Mesenteric fat pad (tissue), 1 donor: ENCODE results near the gene SHISA7. TPM values are rescaled to one million over a fixed set of nuclear protein-coding genes. Genes with fewer than 3 reads are reported as not detected.

Experiments
- DNase-seq: peaks from one replicate; pipeline ENCODE4 v3.0.0-alpha.2; 2020; ENCODE audit warnings: low spot score
- total RNA-seq: library from RNA; stranded (reverse); fragmentation: NEBNext Ultra II Directional; extraction: Animal tissue kit (Norgen Biotek cat#: 25700); gene quantifications from one replicate; pipeline ENCODE4 v1.2.1, GENCODE V29; 2021
- donor health status: DM: yes; HTN: yes; CAD: no.

Gene SHISA7
- total RNA-seq, 1 donor from 2014 or later: not detected

DNA sequence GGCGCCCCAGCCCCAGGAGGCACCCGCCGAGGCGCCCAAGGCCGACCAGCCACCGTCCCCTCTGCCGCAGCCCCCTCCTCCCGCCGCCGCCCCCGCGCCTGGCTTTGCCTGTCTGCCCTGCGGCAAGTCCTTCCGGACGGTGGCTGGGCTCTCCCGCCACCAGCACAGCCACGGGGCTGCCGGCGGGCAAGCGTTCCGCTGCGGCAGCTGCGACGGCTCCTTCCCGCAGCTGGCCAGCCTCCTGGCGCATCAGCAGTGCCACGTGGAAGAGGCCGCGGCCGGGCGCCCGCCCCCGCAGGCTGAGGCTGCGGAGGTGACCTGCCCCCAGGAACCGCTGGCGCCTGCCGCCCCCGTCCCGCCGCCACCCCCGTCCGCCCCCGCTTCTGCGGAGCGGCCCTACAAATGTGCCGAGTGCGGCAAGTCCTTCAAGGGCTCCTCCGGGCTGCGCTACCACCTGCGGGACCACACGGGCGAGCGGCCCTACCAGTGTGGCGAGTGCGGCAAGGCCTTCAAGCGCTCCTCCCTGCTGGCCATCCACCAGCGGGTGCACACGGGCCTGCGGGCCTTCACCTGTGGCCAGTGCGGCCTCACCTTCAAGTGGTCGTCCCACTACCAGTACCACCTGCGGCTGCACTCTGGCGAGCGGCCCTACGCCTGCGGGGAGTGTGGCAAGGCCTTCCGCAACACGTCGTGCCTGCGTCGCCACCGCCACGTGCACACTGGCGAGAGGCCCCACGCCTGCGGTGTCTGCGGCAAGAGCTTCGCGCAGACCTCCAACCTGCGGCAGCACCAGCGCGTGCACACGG, 39.3 kb upstream of the SHISA7 start:
- DNase-seq: no peak

DNA sequence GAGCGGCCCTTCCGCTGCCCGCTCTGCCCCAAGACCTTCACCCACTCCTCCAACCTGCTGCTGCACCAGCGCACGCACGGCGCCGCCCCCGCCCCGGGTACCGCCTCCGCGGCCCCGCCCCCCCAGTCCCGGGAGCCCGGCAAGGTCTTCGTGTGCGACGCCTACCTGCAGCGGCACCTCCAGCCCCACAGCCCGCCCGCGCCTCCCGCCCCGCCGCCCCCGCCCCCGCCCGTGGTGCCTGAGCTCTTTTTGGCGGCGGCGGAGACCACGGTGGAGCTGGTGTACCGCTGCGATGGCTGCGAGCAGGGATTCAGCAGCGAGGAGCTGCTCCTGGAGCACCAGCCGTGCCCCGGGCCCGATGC, 38.7 kb upstream of the SHISA7 start:
- no peak for DNase-seq

DNA sequence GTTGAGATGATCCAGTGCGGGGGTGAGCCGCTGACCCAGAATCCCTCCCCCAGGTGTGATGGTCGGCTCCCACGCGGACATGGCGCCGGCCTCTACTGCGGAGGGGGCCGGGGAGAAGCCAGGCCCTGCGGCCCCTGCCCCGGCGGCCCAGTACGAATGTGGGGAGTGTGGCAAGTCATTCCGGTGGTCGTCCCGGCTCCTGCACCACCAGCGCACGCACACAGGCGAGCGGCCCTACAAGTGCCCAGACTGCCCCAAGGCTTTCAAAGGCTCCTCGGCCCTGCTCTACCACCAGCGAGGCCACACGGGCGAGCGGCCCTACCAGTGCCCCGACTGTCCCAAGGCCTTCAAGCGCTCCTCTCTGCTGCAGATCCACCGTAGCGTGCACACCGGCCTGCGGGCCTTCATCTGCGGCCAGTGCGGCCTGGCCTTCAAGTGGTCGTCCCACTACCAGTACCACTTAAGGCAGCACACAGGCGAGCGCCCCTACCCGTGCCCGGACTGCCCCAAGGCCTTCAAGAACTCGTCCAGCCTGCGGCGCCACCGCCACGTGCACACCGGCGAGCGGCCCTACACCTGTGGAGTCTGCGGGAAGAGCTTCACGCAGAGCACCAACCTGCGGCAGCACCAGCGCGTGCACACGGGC, 38.2 kb upstream of the SHISA7 start:
- no peak for DNase-seq

DNA sequence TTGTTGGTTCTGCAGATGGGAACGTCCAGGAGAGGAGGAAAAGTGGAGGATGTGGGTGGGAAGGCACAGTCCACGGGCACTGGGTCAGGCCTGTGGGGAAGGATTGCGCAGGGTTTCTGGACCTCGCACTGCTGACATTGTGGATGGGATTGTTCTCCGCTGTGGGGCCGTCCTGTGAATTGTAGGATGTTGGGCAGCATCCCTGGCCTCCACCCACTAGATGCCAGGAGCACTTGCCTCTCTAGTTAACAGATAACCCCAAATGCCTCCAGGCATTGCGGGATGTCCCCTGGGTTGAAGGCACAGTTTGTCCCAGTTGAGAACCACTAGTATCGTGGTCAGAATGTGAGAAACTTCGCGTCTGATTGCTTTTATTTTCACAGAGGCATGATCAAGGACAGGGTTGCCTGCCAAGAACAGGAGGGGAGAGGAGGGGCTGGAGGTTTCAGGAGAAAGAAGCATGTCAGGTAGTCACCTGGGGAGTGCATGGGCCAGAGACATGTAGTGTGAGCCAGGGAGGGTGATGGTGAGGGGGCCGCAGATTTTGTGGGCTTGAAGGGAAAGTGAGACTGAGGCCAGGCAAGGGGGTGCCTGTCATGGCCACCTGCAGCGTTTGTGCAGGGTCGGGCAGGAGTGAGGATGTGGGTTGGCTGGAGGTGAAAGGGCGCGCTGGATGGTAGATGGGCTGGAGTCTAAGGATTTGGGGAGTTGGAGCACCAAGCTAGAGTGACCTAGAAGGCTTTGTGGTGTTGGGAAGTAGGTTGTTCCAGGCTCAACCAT, 36.5 kb upstream of the SHISA7 start:
- DNase-seq: no peak

DNA sequence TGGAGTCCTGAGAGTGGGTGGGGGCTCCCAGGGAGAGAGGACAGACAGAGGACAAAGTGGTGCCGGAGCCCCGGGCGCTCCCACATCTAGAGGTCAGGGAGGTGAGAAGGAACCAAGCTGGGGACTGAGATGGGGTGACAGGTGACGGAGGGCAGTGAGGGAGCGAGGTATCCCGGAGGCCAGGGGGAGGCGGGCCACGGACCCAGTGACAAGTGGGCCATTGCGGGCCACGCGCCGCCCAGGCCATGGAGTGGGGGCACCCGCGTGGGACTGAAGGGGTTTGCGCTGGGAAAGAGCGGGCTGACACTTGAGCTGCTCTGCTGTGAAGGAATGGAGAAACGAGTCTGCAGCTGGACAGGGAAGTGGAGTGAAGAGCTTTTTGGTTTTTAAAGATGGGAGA, 35.9 kb upstream of the SHISA7 start:
- no peak for DNase-seq

DNA sequence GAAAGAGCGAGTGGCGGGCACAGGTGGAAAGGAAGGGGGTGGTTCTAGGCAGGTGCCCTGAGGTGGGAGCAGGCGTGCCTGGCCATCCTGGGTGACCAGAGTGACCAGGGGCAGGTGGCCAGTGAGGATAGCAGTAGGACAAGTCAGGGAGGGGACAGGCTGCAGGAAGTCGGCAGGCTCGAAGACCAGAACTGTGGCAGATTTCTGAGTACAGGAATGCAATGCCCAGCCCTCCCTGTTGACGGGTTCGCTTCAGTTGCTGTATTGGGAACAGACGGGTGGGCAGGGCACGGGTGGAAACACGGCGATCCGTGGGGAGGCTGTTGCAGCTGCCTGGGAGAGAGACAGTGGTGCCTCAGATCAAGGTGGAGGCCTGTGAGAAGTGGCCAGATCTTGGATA, 35.3 kb upstream of the SHISA7 start:
- no peak for DNase-seq

DNA sequence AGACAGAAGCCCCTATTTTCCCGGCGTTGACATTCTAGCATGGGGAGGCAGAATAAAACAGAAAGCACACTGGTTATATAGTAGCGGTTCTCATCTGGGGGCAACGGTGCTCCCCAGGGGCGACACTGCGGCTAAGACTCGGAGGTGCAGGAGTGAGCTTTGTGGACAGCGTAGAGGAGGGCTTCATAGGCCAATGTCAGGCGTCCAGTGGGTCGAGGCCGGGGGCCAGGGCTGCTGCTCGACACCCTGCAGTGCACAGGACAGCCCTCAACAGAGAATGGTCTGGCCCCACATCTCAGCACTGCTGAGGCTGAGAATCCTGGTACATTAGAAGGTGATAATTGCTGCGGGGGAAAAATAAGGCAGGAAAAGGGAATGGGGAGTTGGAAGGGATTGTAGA, 34.8 kb upstream of the SHISA7 start:
- DNase-seq: no peak

DNA sequence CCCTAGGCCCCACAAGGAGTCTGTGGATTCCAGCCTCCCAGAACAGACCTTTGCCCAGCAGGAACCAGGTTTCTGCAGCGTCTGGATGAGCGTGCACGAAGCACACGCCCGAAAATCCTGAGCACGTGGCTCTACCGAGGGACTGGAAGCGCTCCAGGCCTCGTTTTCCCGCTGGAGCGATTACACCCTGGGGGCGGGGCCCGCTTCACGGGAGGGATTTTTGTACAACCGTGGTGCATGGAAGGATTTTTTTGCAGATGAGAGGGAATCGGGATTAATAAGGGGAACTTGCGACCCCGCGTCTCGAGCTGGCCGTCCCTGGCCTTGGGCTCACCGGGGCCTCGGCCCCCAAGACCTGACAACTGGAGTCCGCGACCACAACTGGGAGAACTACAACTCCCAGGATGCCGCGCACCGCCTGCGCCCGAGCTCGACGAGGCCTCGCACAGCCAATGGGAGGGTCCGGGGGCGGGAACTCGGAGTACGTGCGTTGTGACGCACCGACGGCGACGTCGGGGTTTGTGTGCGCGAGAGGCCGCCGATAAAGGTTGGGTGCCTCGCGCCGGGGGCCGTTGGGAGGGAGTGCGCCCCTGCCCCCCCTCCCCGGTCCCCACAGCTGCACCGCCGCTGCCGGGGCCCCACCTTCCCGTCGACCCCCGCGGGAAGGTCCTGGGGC, 33.1 kb upstream of the SHISA7 start, which contains the start of gene ZNF628:
TSS of gene ZNF628 (plus strand) at position 518 of the 676 bp plus-strand sequence. CDS start 3,294 bp downstream, outside the sequence.
- peak; percentile 99 for DNase-seq

DNA sequence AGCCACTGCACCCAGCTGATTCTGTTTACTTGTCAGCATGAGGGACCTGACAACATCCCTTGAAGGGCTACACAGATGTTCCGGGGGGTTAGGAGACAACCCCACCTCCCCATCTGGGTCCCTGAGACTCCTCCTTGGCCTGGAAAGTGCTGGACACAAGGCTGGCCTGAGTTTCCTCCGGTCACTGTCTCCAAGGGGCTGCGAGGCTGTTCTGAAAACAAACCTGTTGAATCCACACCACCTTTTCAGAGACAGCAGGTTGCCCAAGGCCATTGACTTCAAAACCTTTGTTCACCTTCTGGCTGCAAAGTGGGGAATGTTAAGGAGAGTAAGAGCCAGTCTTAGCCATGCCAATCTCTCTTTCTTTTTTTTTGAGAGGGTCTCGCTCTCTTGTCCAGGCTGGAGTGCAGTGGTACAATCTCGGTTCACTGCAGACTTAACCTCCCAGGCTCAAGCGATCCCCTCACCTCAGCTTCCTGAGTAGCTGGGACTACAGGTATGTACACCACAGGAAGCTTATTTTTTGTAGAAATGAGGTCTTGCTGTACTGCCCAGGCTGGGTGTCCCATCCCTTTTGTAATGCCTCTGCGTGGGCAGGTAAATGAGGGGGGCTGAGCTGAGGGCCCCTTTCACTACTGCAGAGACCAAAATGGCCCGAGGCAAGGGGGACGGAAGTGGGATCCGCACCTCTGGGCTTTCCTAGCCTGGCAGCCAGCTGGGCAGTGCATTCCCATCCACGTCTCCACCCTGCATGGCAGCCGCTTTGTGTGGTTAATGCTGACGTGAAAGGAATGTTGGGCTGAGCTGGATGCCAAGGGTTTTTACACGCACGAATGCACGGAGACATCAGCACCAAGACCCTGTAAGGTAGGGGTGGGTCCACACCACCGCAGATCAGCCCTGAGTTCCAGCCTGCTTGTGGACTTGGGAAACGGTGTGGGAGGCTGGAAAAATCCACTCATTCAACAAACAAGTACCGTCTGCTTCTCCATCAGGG, 31.5 kb upstream of the SHISA7 start:
- DNase-seq: no peak

DNA sequence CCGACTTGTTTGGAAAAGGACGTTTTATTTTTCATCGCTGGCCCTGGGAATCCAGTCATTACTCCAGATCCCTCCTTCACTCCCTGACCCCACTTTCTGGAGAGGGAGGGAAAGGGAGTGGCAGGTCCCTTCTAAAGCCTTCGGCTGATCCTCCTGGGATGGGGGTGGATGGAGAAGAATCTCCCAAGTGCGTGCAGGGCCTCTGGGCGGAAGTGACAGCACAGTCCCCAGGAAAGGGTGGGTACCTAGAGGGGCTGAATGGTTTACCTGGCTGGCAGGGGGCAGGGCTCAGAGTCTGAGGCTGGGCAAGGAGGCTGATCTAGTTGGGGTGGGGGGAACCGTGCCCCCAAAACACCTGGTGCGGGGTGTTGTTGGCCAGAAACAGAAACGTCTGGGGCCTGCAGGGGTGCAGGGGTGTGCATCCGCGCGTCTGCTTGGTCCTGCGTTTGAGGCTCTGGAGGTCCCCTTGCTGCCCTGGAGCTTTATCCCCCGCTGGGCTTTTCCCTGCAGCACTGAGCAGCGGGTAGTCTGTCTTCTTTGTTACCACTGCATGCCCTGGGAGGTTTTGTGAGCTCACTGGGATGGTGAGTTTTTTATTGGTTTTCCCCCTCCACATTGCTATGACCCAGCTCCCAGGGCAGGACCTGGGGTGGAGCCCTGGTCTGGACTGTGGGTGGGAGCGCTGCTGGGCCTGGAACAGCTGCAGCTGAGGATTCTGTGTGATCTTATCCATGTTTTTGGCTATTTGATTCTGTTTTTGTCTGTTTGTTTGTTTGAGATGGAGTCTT, 30.3 kb upstream of the SHISA7 start:
- DNase-seq: no peak

DNA sequence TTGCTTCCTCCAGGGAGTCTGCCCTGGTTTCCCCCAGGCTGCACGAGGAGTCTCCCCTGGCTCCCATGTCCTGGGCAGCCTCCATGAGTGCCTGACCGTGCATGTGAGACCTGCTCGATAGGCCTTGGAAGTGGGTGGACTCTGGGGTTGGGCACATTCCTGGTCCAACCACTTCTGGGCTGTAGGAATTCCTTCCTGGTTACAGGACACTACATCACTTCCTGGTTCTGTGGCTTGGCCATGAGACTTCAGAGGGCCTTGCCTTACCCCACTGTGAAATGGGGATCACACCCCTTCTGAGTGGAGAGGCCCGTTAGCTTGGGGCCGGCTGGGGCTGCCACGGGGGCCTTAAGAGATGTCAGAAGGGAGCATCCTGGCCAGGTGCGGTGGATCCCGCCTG, 29.4 kb upstream of the SHISA7 start:
- DNase-seq: no peak

DNA sequence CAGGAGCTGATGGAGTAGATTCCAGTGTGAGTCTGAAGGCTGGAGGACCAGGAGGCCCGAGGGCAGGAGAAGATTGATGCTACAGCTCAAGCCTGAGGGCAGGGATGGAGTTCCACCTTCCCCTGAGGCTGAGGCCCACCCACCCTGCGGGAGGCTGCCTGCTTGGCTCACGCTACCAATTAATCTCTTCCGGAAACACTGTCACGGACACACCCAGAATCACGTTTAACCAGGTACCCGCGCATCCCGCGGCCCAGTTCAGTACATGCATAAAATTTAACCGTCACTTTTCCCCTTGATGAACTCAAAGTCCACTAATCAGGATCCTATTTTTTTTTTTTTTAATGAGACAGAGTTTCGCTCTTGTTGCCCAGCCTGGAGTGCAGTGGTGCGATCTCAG, 28.2 kb upstream of the SHISA7 start:
- no peak for DNase-seq

DNA sequence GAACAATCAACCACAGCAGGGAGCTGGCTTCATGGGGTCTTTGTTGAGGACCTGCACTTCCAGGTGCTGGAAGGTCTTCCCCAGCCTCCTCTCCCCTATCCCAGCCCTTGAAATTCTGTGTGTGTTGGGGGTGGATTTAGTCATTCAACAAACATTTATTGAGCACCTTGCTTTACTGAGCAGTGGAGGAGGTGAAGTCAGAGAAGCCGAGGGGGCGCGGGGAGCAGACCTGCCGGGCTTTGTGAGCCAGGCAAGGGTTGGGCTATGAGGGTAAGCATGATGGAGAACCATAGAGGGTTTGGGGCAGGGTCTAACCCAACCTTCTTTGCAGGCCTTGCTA, 24.9 kb upstream of the SHISA7 start:
- no peak for DNase-seq

DNA sequence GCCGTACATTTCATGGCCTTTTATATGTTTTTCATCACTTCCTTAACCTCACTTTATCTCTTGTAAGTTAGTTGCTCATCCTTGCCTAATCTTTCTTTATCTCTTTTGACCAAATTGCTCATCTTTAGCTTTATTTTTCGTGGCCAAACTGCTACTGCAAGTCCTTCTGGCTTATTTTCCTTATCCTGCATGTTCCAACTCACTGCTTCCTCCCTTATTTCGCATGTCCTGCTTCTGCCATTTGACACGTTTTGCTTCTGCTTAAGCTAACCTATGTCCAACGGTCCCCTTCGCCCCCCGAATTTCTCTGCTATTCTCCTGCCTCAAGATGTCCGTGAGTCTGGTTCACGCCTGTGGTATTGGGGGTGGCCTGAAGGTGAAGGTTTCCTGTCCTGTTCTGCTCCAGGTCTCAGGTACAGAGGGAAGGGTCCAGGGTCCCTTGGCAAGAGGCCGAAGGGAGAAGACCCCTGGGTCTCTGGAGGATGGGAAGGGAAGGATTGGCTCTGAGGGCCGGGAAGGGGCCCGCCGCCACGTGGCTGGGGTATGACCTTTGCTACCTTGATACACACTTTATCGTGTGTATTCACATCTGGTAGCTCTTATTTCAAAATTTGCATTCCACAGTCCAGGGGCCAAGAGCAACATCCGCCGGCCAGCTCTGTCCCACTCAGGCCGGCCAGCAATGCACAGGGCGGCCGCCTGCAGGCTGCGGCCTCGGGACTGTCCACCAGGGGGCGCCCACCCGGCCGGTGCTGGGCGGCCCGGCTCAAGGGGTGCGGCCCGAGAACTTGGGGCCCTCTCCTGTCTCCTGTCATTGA, 24.3 kb upstream of the SHISA7 start:
- no peak for DNase-seq

DNA sequence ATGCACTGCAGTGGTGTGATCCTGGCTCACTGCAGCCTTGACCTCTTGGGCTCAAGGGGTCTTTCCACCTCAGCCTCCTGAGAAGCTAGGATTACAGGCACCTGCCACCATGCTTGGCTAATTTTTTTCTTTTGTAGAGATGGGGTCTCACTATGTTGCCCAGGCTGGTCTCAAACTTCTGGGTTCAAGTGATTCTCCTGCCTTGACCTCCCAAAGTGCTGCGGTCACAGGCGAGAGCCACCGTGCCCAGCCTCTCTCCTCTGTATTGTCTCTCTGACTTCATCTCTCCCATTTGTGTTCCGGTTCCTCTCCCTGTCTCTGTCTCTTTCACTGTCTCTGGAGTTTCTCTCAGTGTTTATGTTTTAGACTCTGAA, 23.1 kb upstream of the SHISA7 start:
- DNase-seq: no peak

DNA sequence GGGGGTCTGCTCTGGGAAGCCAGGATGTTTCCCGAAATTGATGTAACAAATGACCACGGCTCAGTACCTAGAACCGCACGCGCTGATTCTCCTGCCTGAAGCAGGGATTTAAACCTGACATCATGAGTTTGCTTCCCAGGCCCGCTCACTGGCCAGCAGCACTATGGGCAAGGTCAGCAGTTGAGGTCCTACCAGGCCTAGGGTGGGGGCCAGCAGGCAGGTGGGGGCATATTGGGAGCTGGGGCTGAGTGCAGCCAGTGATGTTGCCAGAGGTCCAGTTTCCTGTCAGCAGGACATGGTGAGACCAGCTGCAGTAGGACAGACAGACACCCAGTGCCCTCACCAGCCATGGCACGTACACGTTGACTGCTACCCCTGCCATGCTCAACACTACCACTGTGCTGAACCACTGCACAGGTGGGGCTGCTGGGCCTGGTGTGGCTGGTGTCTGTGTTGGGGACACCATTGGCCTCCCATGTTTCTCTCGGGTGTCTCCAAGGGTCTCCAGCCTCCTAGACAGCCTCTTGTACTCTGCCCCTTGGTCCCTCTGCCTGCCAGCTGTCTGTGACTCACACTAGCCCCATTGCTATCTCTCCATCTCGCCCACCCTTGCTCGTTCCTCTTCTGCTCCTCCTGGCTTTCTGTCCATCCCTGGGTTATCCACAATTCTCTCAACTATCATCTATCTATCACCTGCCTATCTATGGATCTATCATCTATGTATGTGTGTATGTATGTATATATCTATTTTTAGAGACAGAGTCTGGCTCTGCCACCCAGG, 22.6 kb upstream of the SHISA7 start:
- DNase-seq: no peak

DNA sequence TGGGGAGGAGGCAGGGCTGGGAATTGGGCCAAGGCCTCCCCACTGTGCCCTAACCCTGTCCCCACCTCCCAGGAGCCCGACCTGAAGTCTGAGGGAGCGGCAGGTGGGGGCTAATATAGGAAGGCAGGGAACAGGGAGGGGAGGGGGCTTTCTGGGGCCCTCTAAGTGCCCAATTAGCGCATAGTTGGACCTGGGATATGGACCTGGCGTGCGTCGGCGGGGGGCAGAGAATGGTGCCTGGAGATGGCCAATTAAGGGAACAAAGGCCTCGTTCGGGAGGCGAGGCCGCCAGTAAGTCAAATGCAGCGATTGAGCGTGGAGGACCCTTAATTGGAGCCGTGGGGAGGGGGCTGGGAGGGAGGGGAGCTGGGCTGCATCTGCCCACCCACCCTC, 21.6 kb upstream of the SHISA7 start, which contains the start of gene C19orf85:
TSS of gene C19orf85 (minus strand) at position 90 of the 393 bp plus-strand sequence. CDS start 197 bp downstream, outside the sequence.
- DNase-seq: no peak
